ENCODE results near the gene SLFNL1. TPM values are rescaled to one million over a fixed set of nuclear protein-coding genes. Genes with fewer than 3 reads are reported as not detected.

SLFNL1 gene
- total RNA-seq, 1 experiment from 2014 or later, result not detected

- CTCF ChIA-PET, result no interaction called here
These were observed 4.7 kb upstream of the SLFNL1 start for GRCh38 chr1:41025979-41026819.

GRCh38 chr1:41024953-41025352, 3.4 kb upstream of the SLFNL1 start:
- DNase-seq (ENCODE audit: low spot score), result no peak
- peak; percentile 10 for ATAC-seq
- ChIA-PET POLR2A (no interaction called here), CTCF (interaction anchor here (0.5 to 1.4 kb wide), 3 partner anchors 9 to 76 kb away, joined by 3 to 4 read pairs (median 3); no protein-coding TSS in a partner anchor)
- Mint-ChIP-seq H3K27me3 (ENCODE audit: low read depth) (peaks cover 39% of the 10 kb centered on the region), H3K27ac (no peak overlapping the region), H3K4me3 (no peak overlapping the region), H3K9me3 (no peaks in the 10 kb centered on the region), H3K36me3 (peaks cover 15% of the 10 kb centered on the region), H3K4me1 (peaks cover 12% of the 10 kb centered on the region)
- TF ChIP-seq NR2C2 (CRISPR knock-in tag; IDR thresholded peaks at IDR 0.05) (no peak), PRDM15 (CRISPR knock-in tag; IDR thresholded peaks at IDR 0.05) (no peak), IRF2 (CRISPR knock-in tag; IDR thresholded peaks at IDR 0.05; ENCODE audit: borderline replicate concordance, low read depth) (no peak), ZNF532 (CRISPR knock-in tag; IDR thresholded peaks at IDR 0.05; ENCODE audit: borderline replicate concordance) (no peak), ESRRA (CRISPR knock-in tag; IDR thresholded peaks at IDR 0.05; ENCODE audit: borderline replicate concordance) (no peak)

More at GRCh38 chr1:41025979-41026819, 4.7 kb upstream of the SLFNL1 start:
- POLR2A ChIA-PET, result no interaction called here
- Mint-ChIP-seq H3K36me3 (peaks cover 23% of the 10 kb centered on the region), H3K27ac (no peak overlapping the region), H3K4me1 (peaks cover 18% of the 10 kb centered on the region), H3K27me3 (ENCODE audit: low read depth) (peaks cover 39% of the 10 kb centered on the region), H3K9me3 (no peaks in the 10 kb centered on the region), H3K4me3 (no peak overlapping the region)
- ATAC-seq (no peak), DNase-seq (ENCODE audit: low spot score) (no peak)
- TF ChIP-seq NR3C1 (CRISPR knock-in tag; conservative IDR thresholded peaks at IDR 0.05; ENCODE audit: low read depth) (no peak), SOX15 (CRISPR knock-in tag; IDR thresholded peaks at IDR 0.05) (no peak), EMX1 (CRISPR knock-in tag; IDR thresholded peaks at IDR 0.05) (no peak), PRRX2 (CRISPR knock-in tag; IDR thresholded peaks at IDR 0.05) (no peak), ZNF512 (CRISPR knock-in tag; IDR thresholded peaks at IDR 0.05; ENCODE audit: borderline replicate concordance) (no peak), TEAD1 (CRISPR knock-in tag; IDR thresholded peaks at IDR 0.05) (no peak), GRHL2 (CRISPR knock-in tag; IDR thresholded peaks at IDR 0.05; ENCODE audit: insufficient replicate concordance, severe bottlenecking) (no peak), TEAD4 (CRISPR knock-in tag; IDR thresholded peaks at IDR 0.05) (no peak), RELA (CRISPR knock-in tag; IDR thresholded peaks at IDR 0.05; ENCODE audit: borderline replicate concordance) (no peak), NFYB (CRISPR knock-in tag; conservative IDR thresholded peaks at IDR 0.05; ENCODE audit: low read depth) (no peak), NFE2L1 (CRISPR knock-in tag; IDR thresholded peaks at IDR 0.05) (no peak), CREB1 (CRISPR knock-in tag; IDR thresholded peaks at IDR 0.05) (no peak), ELF4 (CRISPR knock-in tag; IDR thresholded peaks at IDR 0.05; ENCODE audit: low read depth) (no peak), HMGA2 (CRISPR knock-in tag; IDR thresholded peaks at IDR 0.05) (no peak), MYBL2 (CRISPR knock-in tag; IDR thresholded peaks at IDR 0.05) (no peak)
- TF ChIP-seq, protein P1, sequence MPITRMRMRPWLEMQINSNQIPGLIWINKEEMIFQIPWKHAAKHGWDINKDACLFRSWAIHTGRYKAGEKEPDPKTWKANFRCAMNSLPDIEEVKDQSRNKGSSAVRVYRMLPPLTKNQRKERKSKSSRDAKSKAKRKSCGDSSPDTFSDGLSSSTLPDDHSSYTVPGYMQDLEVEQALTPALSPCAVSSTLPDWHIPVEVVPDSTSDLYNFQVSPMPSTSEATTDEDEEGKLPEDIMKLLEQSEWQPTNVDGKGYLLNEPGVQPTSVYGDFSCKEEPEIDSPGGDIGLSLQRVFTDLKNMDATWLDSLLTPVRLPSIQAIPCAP (CRISPR knock-in tag; IDR thresholded peaks at IDR 0.05), result no peak
- TF ChIP-seq, protein P2, sequence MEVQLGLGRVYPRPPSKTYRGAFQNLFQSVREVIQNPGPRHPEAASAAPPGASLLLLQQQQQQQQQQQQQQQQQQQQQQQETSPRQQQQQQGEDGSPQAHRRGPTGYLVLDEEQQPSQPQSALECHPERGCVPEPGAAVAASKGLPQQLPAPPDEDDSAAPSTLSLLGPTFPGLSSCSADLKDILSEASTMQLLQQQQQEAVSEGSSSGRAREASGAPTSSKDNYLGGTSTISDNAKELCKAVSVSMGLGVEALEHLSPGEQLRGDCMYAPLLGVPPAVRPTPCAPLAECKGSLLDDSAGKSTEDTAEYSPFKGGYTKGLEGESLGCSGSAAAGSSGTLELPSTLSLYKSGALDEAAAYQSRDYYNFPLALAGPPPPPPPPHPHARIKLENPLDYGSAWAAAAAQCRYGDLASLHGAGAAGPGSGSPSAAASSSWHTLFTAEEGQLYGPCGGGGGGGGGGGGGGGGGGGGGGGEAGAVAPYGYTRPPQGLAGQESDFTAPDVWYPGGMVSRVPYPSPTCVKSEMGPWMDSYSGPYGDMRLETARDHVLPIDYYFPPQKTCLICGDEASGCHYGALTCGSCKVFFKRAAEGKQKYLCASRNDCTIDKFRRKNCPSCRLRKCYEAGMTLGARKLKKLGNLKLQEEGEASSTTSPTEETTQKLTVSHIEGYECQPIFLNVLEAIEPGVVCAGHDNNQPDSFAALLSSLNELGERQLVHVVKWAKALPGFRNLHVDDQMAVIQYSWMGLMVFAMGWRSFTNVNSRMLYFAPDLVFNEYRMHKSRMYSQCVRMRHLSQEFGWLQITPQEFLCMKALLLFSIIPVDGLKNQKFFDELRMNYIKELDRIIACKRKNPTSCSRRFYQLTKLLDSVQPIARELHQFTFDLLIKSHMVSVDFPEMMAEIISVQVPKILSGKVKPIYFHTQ (CRISPR knock-in tag; IDR thresholded peaks at IDR 0.05), result no peak
- TF ChIP-seq, protein P3, sequence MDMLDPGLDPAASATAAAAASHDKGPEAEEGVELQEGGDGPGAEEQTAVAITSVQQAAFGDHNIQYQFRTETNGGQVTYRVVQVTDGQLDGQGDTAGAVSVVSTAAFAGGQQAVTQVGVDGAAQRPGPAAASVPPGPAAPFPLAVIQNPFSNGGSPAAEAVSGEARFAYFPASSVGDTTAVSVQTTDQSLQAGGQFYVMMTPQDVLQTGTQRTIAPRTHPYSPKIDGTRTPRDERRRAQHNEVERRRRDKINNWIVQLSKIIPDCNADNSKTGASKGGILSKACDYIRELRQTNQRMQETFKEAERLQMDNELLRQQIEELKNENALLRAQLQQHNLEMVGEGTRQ (CRISPR knock-in tag; IDR thresholded peaks at IDR 0.05), result no peak

Data from WTC11 (cell line).